Keratinocyte (primary cell): ENCODE data around the gene CD93. TPM values are rescaled to one million over a fixed set of nuclear protein-coding genes. Genes with fewer than 3 reads are reported as not detected.

Source experiments
- DNase-seq: peaks from one replicate; pipeline ENCODE4 v3.0.0-alpha.2; 2011; ENCODE audit warnings: low read depth, missing footprints, low spot score
- FAIRE-seq: peaks from 2 replicates; lab custom pipeline; 2011; peaks lifted over from hg19 to GRCh38; lab: Jason Lieb, UNC
- H2AFZ ChIP-seq: 2 replicates; pipeline ENCODE4 v1.6.0; 2012; ENCODE audit warnings: low read length, control low read depth, inconsistent platforms; ENCODE audit not compliant: control insufficient read depth
- H3K27ac ChIP-seq: 2 replicates; pipeline ENCODE4 v1.5.1; 2011; ENCODE audit warnings: low read length; ENCODE audit not compliant: control insufficient read depth, insufficient read depth
- H3K27me3 ChIP-seq: 3 replicates; pipeline ENCODE4 v1.6.0; 2011; ENCODE audit warnings: low read length; ENCODE audit not compliant: control insufficient read depth, insufficient read depth; ENCODE audit errors: extremely low read depth
- H3K36me3 ChIP-seq, 2 experiments: 2 replicates in 1 of 2; 3 replicates in 1 of 2; pipeline ENCODE4 v1.5.1; 2011; ENCODE audit warnings: low read length in 2 of 2, mild to moderate bottlenecking in 1 of 2; ENCODE audit not compliant: control insufficient read depth in 2 of 2, insufficient read depth in 2 of 2; ENCODE audit errors: extremely low read depth in 1 of 2
- H3K4me1 ChIP-seq: 3 replicates; pipeline ENCODE4 v1.5.1; 2011; ENCODE audit warnings: low read length; ENCODE audit not compliant: control insufficient read depth, insufficient read depth; ENCODE audit errors: extremely low read depth
- H3K4me2 ChIP-seq: 3 replicates; pipeline ENCODE4 v1.6.0; 2011; ENCODE audit warnings: low read depth, low read length; ENCODE audit not compliant: control insufficient read depth, insufficient read depth; ENCODE audit errors: extremely low read depth
- H3K4me3 ChIP-seq, 3 experiments: fragments of 200-600 bp in 1 of 3; sonication (generic) in 1 of 3; 2 replicates in 2 of 3; 3 replicates in 1 of 3; pipeline ENCODE4 v1.5.1; 2011 to 2016; ENCODE audit warnings: low read length in 3 of 3, mild to moderate bottlenecking in 3 of 3, control low read depth in 2 of 3, inconsistent platforms in 1 of 3, low read depth in 1 of 3, mixed read lengths in 1 of 3, mixed run types in 1 of 3, moderate library complexity in 1 of 3; ENCODE audit not compliant: control insufficient read depth in 2 of 3, insufficient read depth in 2 of 3; ENCODE audit errors: extremely low read depth in 1 of 3
- H3K79me2 ChIP-seq: 2 replicates; pipeline ENCODE4 v1.6.0; 2012; ENCODE audit warnings: low read length; ENCODE audit not compliant: control insufficient read depth, insufficient read depth
- H3K9ac ChIP-seq: 3 replicates; pipeline ENCODE4 v1.6.0; 2011; ENCODE audit warnings: low read length; ENCODE audit not compliant: control insufficient read depth, insufficient read depth; ENCODE audit errors: extremely low read depth
- H3K9me1 ChIP-seq: 3 replicates; pipeline ENCODE4 v1.6.0; 2011; ENCODE audit warnings: low read length; ENCODE audit not compliant: control insufficient read depth, insufficient read depth; ENCODE audit errors: extremely low read depth
- H3K9me3 ChIP-seq: 2 replicates; pipeline ENCODE4 v1.5.1; 2012; ENCODE audit warnings: low read depth, low read length; ENCODE audit not compliant: control insufficient read depth
- H4K20me1 ChIP-seq: 3 replicates; pipeline ENCODE4 v1.6.0; 2011; ENCODE audit warnings: low read length; ENCODE audit not compliant: control insufficient read depth, insufficient read depth; ENCODE audit errors: extremely low read depth
- EZH2 ChIP-seq: IDR thresholded peaks from one replicate; pipeline ENCODE4 v1.6.1; 2012; ENCODE audit warnings: inconsistent platforms, mild to moderate bottlenecking, low read length, moderate library complexity
- dilution Hi-C: fragments of 300-500 bp; cut with MboI; formaldehyde crosslinking; loops from one replicate; pipeline ENCODE4 v1.7.0; 2020; ENCODE audit warnings: low sequenced_read_pairs; ENCODE audit not compliant: extremely low pct_ligation_motif_present
- polyA minus RNA-seq, 3 experiments: library from RNA; depleted of rRNA, polyadenylated mRNA; stranded (reverse); fragments of >200 nt; gene quantifications; 1 replicate in 1 of 3; 2 replicates in 1 of 3; 3 replicates in 1 of 3; pipeline ENCODE4 v1.2.3, GENCODE V29; 2011
- polyA plus RNA-seq, 5 experiments: library from polyadenylated mRNA; depleted of rRNA in 3 of 5; stranded (reverse) in 3 of 5; stranded (forward) in 1 of 5; unstranded in 1 of 5; fragments of >200 nt; gene quantifications; 1 replicate in 1 of 5; 2 replicates in 3 of 5; 3 replicates in 1 of 5; pipeline versions ENCODE4 v1.2.1 to v1.2.3, GENCODE V29; 2011 to 2012; ENCODE audit warnings: missing spikeins in 2 of 5, low read depth in 1 of 5, low replicate concordance in 1 of 5
- TF ChIP-seq, protein P1 (sequence below), 3 experiments: IDR thresholded peaks in 1 of 3; conservative IDR thresholded peaks in 1 of 3; optimal IDR thresholded peaks in 1 of 3; 2 replicates in 2 of 3; 3 replicates in 1 of 3; pipeline versions ENCODE3 to v1.5.1; 2011; ENCODE audit warnings: low read length in 3 of 3, mild to moderate bottlenecking in 3 of 3, moderate library complexity in 2 of 3, control low read depth in 1 of 3, inconsistent platforms in 1 of 3; ENCODE audit not compliant: insufficient read depth in 2 of 3; ENCODE audit errors: extremely low read depth in 1 of 3

The CD93 gene, protein sequence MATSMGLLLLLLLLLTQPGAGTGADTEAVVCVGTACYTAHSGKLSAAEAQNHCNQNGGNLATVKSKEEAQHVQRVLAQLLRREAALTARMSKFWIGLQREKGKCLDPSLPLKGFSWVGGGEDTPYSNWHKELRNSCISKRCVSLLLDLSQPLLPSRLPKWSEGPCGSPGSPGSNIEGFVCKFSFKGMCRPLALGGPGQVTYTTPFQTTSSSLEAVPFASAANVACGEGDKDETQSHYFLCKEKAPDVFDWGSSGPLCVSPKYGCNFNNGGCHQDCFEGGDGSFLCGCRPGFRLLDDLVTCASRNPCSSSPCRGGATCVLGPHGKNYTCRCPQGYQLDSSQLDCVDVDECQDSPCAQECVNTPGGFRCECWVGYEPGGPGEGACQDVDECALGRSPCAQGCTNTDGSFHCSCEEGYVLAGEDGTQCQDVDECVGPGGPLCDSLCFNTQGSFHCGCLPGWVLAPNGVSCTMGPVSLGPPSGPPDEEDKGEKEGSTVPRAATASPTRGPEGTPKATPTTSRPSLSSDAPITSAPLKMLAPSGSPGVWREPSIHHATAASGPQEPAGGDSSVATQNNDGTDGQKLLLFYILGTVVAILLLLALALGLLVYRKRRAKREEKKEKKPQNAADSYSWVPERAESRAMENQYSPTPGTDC
- polyA plus RNA-seq (0.01 TPM in 1 of 3 replicates, not detected in the others), polyA minus RNA-seq (0.03 to 0.16 TPM (median 0.13 TPM) in 3 replicates)
- 0.06 TPM for polyA plus RNA-seq (2011; ENCODE audit: low read depth)
- polyA plus RNA-seq (2011; cell fraction: cytosol; rRNA removed), result not detected in 2 replicates
- polyA plus RNA-seq (2011; cell fraction: nucleus; rRNA removed), result 0.01 and 0.05 TPM in 2 replicates
- 0.04 TPM in 1 of 2 replicates, not detected in the other for polyA plus RNA-seq (2012; ENCODE audit: low replicate concordance)
- not detected for polyA minus RNA-seq (2011; cell fraction: cytosol; rRNA and poly(A)+ RNA removed)
- polyA minus RNA-seq (2011; cell fraction: nucleus; rRNA and poly(A)+ RNA removed), result not detected in 2 replicates

DNA sequence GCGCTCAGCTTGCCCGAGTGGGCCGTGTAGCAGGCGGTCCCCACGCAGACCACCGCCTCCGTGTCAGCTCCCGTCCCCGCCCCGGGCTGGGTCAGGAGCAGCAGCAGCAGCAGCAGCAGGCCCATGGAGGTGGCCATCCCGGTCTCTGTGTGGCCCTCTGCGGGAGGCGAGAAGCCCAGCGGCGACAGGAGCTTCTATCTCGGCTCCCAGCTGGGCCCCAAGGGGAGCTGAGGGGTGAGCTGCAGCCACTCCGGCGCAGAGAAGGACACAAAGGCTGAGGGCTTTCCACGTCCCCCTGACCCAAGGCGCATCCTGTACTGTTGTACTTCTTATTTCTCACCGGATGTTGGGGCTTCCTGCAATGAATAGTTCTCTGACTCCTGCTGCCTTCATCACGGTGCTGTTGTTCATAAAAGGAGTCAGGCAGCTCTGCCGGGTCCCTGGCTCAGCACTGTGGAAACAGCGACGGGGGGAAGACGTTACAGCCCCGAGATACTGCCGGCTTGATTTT is at the start of gene CD93:
TSS of gene CD93 (minus strand) at position 269 of the 511 bp plus-strand sequence. CDS start at position 137, 132 bp downstream.
- no peak within 1 kb of the TSS for H3K27ac ChIP-seq
- FAIRE-seq (no peak), DNase-seq (no peak)
- H3K4me2 ChIP-seq, result no peak within 1 kb of the TSS
- H3K79me2 ChIP-seq, result no peaks in the 10 kb centered on the region
- no peaks in the 10 kb centered on the region for H4K20me1 ChIP-seq
- dilution Hi-C loops, result no loop called here
- no peak within 1 kb of the TSS for H3K9ac ChIP-seq
- no peaks in the 10 kb centered on the region for H3K9me1 ChIP-seq
- H2AFZ ChIP-seq, result no peak within 1 kb of the TSS
- no peak within 1 kb of the TSS for H3K4me3 ChIP-seq
- H3K4me1 ChIP-seq, result peaks cover 10% of the 10 kb centered on the region
- H3K36me3 ChIP-seq, result no peaks in the 10 kb centered on the region
- TF ChIP-seq EZH2, result no peak
- TF ChIP-seq, protein P1, sequence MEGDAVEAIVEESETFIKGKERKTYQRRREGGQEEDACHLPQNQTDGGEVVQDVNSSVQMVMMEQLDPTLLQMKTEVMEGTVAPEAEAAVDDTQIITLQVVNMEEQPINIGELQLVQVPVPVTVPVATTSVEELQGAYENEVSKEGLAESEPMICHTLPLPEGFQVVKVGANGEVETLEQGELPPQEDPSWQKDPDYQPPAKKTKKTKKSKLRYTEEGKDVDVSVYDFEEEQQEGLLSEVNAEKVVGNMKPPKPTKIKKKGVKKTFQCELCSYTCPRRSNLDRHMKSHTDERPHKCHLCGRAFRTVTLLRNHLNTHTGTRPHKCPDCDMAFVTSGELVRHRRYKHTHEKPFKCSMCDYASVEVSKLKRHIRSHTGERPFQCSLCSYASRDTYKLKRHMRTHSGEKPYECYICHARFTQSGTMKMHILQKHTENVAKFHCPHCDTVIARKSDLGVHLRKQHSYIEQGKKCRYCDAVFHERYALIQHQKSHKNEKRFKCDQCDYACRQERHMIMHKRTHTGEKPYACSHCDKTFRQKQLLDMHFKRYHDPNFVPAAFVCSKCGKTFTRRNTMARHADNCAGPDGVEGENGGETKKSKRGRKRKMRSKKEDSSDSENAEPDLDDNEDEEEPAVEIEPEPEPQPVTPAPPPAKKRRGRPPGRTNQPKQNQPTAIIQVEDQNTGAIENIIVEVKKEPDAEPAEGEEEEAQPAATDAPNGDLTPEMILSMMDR (optimal IDR thresholded peaks at IDR 0.05 in 1 of 3, IDR thresholded peaks at IDR 0.05 in 1 of 3, conservative IDR thresholded peaks at IDR 0.05 in 1 of 3; ENCODE audit: extremely low read depth in 1 of 3, insufficient read depth in 2 of 3, low read length in 3 of 3), result no peak
- no peaks in the 10 kb centered on the region for H3K27me3 ChIP-seq
- H3K9me3 ChIP-seq, result no peaks in the 10 kb centered on the region

DNA sequence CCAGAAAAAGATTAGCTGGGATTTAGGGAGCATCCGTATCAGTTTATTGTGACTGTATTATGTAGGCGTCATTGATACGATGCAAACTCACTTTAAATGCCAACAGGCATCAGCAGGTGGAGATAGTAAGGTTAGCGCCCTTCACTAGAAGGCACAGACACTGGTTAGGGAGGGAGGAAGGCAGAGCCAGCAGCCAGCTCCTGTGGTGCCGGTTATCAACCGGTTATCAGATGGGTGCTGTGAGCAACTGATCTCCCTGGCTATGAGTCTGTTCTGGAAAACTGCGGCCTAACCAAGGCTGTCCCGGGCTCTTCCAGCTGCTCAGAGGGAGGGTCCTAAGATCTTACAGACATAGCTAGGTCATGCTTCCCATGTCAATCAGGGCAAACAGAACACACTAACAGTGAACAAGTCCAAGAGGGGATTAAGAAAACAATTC is 47.5 kb upstream of the CD93 start:
- Histone ChIP-seq H3K9me1 (no peaks in the 10 kb centered on the region), H3K9me3 (no peaks in the 10 kb centered on the region), H3K4me1 (peaks cover 19% of the 10 kb centered on the region), H3K4me3 (no peak overlapping the region), H3K27ac (no peak overlapping the region), H4K20me1 (no peaks in the 10 kb centered on the region), H2AFZ (no peak overlapping the region), H3K79me2 (no peaks in the 10 kb centered on the region), H3K36me3 (no peaks in the 10 kb centered on the region), H3K9ac (no peak overlapping the region), H3K4me2 (no peak overlapping the region), H3K27me3 (no peaks in the 10 kb centered on the region)
- DNase-seq, result no peak
- no peak for FAIRE-seq
- no peak for TF ChIP-seq EZH2
- TF ChIP-seq, protein P1 (optimal IDR thresholded peaks at IDR 0.05 in 1 of 3, IDR thresholded peaks at IDR 0.05 in 1 of 3, conservative IDR thresholded peaks at IDR 0.05 in 1 of 3; ENCODE audit: extremely low read depth in 1 of 3, insufficient read depth in 2 of 3, low read length in 3 of 3), result no peak
- dilution Hi-C loops, result no loop called here
